CD4-positive, alpha-beta T cell treated with Interleukin-10 for 1 hour (primary cell): ENCODE results near the gene KCTD4.

Experiments used
- DNase-seq: peaks from one replicate; pipeline ENCODE4 v3.0.0-alpha.2; 2020

Gene KCTD4

DNA sequence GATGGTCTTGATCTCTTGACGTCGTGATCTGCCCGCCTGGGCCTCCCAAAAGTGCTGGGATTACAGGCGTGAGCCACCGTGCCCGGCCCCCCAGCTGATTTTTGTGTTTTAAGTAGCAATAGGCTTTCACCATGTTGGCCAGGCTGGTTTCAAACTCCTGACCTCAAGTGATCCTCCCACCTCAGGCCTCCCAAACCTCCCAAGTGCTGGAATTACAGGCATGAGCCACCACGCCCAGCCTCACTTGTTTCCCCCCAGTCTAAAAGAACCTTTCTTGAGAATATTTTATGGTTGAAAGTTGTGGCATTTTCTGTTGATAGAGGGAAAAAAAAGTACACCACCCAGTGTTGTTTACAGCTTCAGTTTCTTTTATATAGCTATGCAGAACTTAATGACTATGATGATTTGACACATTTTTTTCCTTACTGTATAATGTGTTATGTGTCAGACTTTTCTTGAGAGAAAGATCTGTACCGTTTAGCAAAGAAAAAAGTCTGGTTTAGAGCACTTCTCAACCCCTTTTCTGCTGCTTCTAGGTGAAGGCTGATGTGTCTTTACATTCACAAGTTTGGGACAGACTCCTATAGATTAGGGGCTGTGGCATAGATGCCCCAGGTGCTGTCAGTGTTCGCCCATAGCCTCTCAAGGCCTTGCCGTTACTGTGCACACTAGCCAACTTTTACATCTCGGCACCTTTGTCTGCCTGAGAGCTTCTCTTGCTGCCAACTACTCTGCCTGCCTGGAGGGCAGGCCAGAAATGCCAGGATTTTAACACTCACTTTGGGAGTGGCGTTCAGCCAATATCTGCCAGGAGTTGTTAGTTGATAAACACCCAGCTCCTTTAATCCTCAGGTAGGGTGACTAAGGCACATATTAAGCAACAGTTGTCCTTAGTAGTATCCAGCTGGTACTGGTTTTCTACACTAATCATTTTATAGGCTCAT lies 33.0 kb downstream of the KCTD4 start:
- DNase-seq = no peak

GRCh38 chr13:45166858-45167257 lies 34.0 kb downstream of the KCTD4 start:
- DNase-seq = no peak

DNA sequence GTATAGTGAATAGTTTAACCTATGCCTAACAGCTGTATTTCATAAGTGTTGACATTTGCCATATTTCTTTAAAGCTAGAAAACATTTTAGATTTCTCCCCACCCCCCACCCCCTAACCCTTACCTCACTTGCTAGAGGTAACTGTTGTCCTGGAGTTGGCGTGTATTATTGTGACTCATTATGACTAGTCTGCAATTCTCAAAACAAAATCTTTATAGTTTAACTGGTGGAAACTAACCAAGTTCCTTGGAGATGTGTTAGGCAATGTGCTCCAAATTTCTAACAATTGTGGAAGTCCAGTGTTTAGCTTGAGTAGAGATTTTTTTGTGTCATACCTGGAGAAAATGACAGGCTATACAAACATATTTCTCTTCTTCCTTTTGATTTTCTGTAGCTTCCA lies 38.0 kb downstream of the KCTD4 start:
- DNase-seq = no peak

- DNase-seq = no peak
Measured at GRCh38 chr13:45162194-45162593, 38.7 kb downstream of the KCTD4 start.

- DNase-seq = no peak
Measured at GRCh38 chr13:45156565-45157361, 44.1 kb downstream of the KCTD4 start.

DNA sequence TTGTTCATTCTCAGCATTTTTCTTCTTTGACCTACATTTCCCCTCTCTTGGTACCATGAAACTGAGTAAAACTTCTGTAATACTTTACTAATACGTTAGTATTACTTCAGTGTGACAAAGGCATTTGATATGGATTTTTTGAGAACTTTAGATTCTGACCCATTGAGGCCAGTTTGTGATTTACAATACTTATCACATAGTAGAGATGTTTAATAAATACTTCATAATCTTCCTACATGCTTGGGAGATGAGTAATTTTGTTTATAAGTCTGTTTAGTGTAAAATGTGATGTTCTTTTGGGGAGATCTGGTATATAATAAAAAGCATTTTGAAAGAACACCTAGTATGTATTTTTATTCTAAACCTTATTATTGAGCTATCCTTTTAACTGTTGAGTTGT lies 50.9 kb downstream of the KCTD4 start:
- DNase-seq = no peak

DNA sequence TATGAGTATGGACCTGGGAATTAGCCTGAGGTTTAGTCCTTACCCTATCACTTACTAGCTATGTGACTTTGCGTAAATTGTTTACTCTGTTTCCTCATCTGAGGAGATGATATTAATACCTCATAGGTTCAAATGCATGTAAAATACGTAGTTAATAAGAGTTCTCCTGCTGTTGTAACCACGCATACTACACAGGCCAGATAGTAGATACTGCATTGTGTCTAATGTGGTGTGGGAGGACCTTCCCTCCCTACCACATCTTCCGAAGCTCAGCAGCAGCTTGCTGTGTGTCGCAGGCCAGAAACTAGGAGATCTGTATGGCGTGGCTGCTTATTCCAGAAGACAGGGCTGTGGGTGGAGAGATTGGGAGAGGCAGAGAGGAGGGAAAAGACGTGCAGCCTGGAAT lies 57.5 kb downstream of the KCTD4 start:
- DNase-seq = no peak
